ENCODE measurements around the gene MEF2C. TPM values are rescaled to one million over a fixed set of nuclear protein-coding genes. Genes with fewer than 3 reads are reported as not detected.

Gene MEF2C
- total RNA-seq, 2 experiments from 2014 or later: 0.60 to 0.87 TPM

DNA sequence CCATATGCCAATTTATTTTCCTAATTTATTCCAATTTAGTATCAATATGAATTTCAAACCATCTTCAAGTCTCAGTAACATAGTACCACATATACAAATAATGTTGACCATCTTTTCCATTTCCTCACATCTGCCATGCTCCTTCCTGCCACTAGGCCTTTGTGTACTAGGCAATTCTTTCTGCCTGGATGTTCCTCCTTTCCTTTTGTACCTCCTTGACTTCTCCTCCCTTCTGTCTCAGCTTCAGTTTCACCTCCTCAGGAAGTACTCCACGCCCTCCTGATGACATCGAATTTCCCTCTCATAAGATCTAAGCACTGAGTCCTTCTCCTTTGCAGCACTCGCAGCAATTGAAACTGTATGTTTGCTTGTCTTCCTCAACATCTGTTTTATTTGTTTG is 53.9 kb downstream of the MEF2C start:
- Histone ChIP-seq H3K9me3 (ENCODE audit: control insufficient read depth in 1 of 2, insufficient read depth in 1 of 2, low read length in 2 of 2) (no peaks in the 10 kb centered on the region), H3K4me1 (ENCODE audit: insufficient read depth, low read length) (peaks cover 5% of the 10 kb centered on the region), H3K27ac (ENCODE audit: low read depth in 1 of 2, low read length in 2 of 2) (no peak overlapping the region), H3K36me3 (ENCODE audit: insufficient read depth, low read length) (no peaks in the 10 kb centered on the region), H3K27me3 (ENCODE audit: control insufficient read depth in 1 of 2, insufficient read depth in 2 of 2, low read length in 2 of 2) (no peaks in the 10 kb centered on the region), H3K4me3 (ENCODE audit: low read length) (no peak overlapping the region)
- Mint-ChIP-seq H3K36me3 (ENCODE audit: low read depth) (no peaks in the 10 kb centered on the region), H3K27me3 (peaks cover 4% of the 10 kb centered on the region), H3K4me3 (no peak overlapping the region), H3K27ac (no peak overlapping the region), H3K9me3 (no peaks in the 10 kb centered on the region), H3K4me1 (ENCODE audit: low read depth) (peaks cover 49% of the 10 kb centered on the region)
- ATAC-seq (ENCODE audit: poor library complexity): no peak
- POLR2A ChIA-PET: interaction anchor here (0.6 kb wide), 1 partner anchor 1850 kb away, joined by 3 read pairs; no protein-coding TSS in a partner anchor
- intact Hi-C loops (cut with DNase I, micrococcal nuclease): no loop called here
- CTCF ChIA-PET: interaction anchor here (1.5 kb wide), 1 partner anchor 9 kb away, joined by 3 read pairs; no protein-coding TSS in a partner anchor
- no peak for TF ChIP-seq CTCF (IDR thresholded peaks at IDR 0.05)
- DNase-seq: peak in 3 of 14 experiments; percentile 6 to 33 (median 31)

- no peak for TF ChIP-seq CTCF (IDR thresholded peaks at IDR 0.05)
- DNase-seq (peak in 3 of 14 experiments; percentile 5 to 20 (median 16)), ATAC-seq (ENCODE audit: poor library complexity) (peak; percentile 42)
- ChIA-PET POLR2A (no interaction called here), CTCF (no interaction called here)
- intact Hi-C loops (cut with DNase I, micrococcal nuclease): no loop called here
- Mint-ChIP-seq H3K4me3 (peak overlapping the region; percentile 47), H3K4me1 (ENCODE audit: low read depth) (peaks cover 44% of the 10 kb centered on the region), H3K9me3 (no peaks in the 10 kb centered on the region), H3K27me3 (peaks cover 5% of the 10 kb centered on the region), H3K27ac (peak overlapping the region; percentile 17), H3K36me3 (ENCODE audit: low read depth) (no peaks in the 10 kb centered on the region)
- H3K9me3 ChIP-seq (ENCODE audit: control insufficient read depth in 1 of 2, insufficient read depth in 1 of 2, low read length in 2 of 2): no peaks in the 10 kb centered on the region
- no peak overlapping the region for H3K4me3 ChIP-seq (ENCODE audit: low read length)
- no peaks in the 10 kb centered on the region for H3K36me3 ChIP-seq (ENCODE audit: insufficient read depth, low read length)
- H3K27ac ChIP-seq (ENCODE audit: low read depth in 1 of 2, low read length in 2 of 2): no peak overlapping the region
- peaks cover 5% of the 10 kb centered on the region for H3K4me1 ChIP-seq (ENCODE audit: insufficient read depth, low read length)
- no peaks in the 10 kb centered on the region for H3K27me3 ChIP-seq (ENCODE audit: control insufficient read depth in 1 of 2, insufficient read depth in 2 of 2, low read length in 2 of 2)
Observed at GRCh38 chr5:88827997-88828396, 55.0 kb downstream of the MEF2C start.

- ChIA-PET POLR2A (no interaction called here), CTCF (no interaction called here)
- H3K4me1 Mint-ChIP-seq (ENCODE audit: low read depth): peaks cover 44% of the 10 kb centered on the region
- TF ChIP-seq CTCF (IDR thresholded peaks at IDR 0.05): no peak
- no peak overlapping the region for H3K27ac Mint-ChIP-seq
- Histone ChIP-seq H3K27ac (ENCODE audit: low read depth in 1 of 2, low read length in 2 of 2) (no peak overlapping the region), H3K27me3 (ENCODE audit: control insufficient read depth in 1 of 2, insufficient read depth in 2 of 2, low read length in 2 of 2) (no peaks in the 10 kb centered on the region), H3K4me3 (ENCODE audit: low read length) (no peak overlapping the region), H3K4me1 (ENCODE audit: insufficient read depth, low read length) (peaks cover 5% of the 10 kb centered on the region), H3K9me3 (ENCODE audit: control insufficient read depth in 1 of 2, insufficient read depth in 1 of 2, low read length in 2 of 2) (no peaks in the 10 kb centered on the region), H3K36me3 (ENCODE audit: insufficient read depth, low read length) (no peaks in the 10 kb centered on the region)
- DNase-seq (peak in 3 of 14 experiments; percentile 39 to 56 (median 51)), ATAC-seq (ENCODE audit: poor library complexity) (peak; percentile 63)
- no peaks in the 10 kb centered on the region for H3K36me3 Mint-ChIP-seq (ENCODE audit: low read depth)
- H3K9me3 Mint-ChIP-seq: no peaks in the 10 kb centered on the region
- H3K4me3 Mint-ChIP-seq: peak overlapping the region; percentile 56
- intact Hi-C loops (cut with DNase I, micrococcal nuclease): no loop called here
- H3K27me3 Mint-ChIP-seq: peaks cover 10% of the 10 kb centered on the region
Observed at GRCh38 chr5:88826646-88827585, 56.1 kb downstream of the MEF2C start.
